Measurements from ENCODE around the gene XRN2. TPM values are rescaled to one million over a fixed set of nuclear protein-coding genes. Genes with fewer than 3 reads are reported as not detected.

XRN2 gene
- total and polyA plus RNA-seq, 2 of the 13 experiments (the other 11 are each of a cell fraction or from before 2014, with no cell fraction given): 90.3 to 171 TPM

DNA sequence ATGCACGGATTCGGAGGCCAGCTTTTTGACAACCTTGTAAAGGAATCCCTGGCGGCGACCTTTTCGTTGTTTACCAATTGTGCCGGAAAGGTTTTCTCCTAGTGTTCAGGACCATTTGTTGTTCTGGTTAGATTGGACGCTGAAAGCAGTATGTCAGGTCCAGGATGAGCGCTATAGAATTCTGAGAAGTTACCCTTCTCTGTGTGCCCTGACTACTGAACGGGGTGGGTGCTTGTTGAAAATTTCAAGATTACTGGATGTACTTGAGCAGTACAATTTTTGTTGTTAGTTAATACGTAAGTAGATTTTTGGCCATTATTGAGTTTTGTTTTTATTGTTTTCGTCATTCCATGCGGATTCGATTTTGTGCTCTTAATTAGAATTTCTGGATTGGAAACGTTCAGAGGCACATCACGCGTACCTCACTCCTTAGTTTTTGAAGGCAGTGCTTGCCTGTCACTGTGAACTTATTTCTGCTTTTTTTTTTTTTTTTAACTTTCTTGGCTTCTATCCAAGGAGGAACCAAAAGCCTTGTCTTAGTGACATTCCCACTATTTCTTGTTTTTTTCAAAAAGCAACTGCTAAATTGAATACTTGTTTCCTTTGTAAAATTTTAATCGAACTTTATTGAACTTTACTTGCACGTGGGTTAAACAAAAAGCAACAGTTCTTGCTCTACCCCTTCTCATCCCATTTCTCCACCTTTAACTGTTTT is 898 bp downstream of the XRN2 start (continued):
- TF ChIP-seq, protein P1, sequence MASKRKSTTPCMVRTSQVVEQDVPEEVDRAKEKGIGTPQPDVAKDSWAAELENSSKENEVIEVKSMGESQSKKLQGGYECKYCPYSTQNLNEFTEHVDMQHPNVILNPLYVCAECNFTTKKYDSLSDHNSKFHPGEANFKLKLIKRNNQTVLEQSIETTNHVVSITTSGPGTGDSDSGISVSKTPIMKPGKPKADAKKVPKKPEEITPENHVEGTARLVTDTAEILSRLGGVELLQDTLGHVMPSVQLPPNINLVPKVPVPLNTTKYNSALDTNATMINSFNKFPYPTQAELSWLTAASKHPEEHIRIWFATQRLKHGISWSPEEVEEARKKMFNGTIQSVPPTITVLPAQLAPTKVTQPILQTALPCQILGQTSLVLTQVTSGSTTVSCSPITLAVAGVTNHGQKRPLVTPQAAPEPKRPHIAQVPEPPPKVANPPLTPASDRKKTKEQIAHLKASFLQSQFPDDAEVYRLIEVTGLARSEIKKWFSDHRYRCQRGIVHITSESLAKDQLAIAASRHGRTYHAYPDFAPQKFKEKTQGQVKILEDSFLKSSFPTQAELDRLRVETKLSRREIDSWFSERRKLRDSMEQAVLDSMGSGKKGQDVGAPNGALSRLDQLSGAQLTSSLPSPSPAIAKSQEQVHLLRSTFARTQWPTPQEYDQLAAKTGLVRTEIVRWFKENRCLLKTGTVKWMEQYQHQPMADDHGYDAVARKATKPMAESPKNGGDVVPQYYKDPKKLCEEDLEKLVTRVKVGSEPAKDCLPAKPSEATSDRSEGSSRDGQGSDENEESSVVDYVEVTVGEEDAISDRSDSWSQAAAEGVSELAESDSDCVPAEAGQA (IDR thresholded peaks at IDR 0.05; ENCODE audit: low read depth): no peak; the same call in 1 of the 2 replicates
- TF ChIP-seq, protein P1 (CRISPR knock-in tag; IDR thresholded peaks at IDR 0.05; ENCODE audit: borderline replicate concordance): peak; percentile 10; the same call in 1 of the 2 replicates
- TF ChIP-seq, protein P2, sequence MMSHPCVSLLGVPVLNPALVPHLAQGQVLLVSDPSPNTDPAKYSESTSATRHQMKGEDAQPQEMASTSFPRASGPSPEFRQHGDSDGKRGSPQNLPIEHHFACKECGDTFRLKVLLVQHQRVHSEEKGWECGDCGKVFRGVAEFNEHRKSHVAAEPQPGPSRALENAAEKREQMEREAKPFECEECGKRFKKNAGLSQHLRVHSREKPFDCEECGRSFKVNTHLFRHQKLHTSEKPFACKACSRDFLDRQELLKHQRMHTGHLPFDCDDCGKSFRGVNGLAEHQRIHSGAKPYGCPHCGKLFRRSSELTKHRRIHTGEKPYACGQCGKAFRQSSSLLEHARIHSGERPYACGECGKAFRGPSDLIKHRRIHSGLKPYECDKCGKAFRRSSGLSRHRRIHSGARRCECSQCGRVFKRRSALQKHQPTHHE (CRISPR knock-in tag; IDR thresholded peaks at IDR 0.05; ENCODE audit: borderline replicate concordance): peak; percentile 10; the same call in 1 of the 2 replicates
- TF ChIP-seq, protein P3, sequence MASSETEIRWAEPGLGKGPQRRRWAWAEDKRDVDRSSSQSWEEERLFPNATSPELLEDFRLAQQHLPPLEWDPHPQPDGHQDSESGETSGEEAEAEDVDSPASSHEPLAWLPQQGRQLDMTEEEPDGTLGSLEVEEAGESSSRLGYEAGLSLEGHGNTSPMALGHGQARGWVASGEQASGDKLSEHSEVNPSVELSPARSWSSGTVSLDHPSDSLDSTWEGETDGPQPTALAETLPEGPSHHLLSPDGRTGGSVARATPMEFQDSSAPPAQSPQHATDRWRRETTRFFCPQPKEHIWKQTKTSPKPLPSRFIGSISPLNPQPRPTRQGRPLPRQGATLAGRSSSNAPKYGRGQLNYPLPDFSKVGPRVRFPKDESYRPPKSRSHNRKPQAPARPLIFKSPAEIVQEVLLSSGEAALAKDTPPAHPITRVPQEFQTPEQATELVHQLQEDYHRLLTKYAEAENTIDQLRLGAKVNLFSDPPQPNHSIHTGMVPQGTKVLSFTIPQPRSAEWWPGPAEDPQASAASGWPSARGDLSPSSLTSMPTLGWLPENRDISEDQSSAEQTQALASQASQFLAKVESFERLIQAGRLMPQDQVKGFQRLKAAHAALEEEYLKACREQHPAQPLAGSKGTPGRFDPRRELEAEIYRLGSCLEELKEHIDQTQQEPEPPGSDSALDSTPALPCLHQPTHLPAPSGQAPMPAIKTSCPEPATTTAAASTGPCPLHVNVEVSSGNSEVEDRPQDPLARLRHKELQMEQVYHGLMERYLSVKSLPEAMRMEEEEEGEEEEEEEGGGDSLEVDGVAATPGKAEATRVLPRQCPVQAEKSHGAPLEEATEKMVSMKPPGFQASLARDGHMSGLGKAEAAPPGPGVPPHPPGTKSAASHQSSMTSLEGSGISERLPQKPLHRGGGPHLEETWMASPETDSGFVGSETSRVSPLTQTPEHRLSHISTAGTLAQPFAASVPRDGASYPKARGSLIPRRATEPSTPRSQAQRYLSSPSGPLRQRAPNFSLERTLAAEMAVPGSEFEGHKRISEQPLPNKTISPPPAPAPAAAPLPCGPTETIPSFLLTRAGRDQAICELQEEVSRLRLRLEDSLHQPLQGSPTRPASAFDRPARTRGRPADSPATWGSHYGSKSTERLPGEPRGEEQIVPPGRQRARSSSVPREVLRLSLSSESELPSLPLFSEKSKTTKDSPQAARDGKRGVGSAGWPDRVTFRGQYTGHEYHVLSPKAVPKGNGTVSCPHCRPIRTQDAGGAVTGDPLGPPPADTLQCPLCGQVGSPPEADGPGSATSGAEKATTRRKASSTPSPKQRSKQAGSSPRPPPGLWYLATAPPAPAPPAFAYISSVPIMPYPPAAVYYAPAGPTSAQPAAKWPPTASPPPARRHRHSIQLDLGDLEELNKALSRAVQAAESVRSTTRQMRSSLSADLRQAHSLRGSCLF (CRISPR knock-in tag; IDR thresholded peaks at IDR 0.05; ENCODE audit: borderline replicate concordance): peak; percentile 91; the same call in 1 of the 2 replicates
- TF ChIP-seq, protein P4, sequence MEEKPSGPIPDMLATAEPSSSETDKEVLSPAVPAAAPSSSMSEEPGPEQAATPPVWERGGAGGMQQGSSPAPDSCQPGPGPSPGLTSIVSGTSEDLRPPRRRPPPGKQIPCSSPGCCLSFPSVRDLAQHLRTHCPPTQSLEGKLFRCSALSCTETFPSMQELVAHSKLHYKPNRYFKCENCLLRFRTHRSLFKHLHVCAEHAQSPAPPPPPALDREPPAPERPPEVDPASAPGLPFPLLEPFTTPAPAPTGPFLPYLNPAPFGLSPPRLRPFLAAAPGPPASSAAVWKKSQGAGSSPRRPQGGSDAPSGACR (CRISPR knock-in tag; IDR thresholded peaks at IDR 0.05): no peak
- TF ChIP-seq ZNF720 (CRISPR knock-in tag; IDR thresholded peaks at IDR 0.05) (no peak), ZNF205 (CRISPR knock-in tag; IDR thresholded peaks at IDR 0.05) (no peak; the same call in 1 of the 2 replicates), ZNF33A (CRISPR knock-in tag; IDR thresholded peaks at IDR 0.05; ENCODE audit: borderline replicate concordance) (peak; percentile 83; the same call in 1 of the 2 replicates), GATAD2A (CRISPR knock-in tag; IDR thresholded peaks at IDR 0.05) (peak; percentile 6; the same call in 1 of the 2 replicates), SNAPC2 (CRISPR knock-in tag; IDR thresholded peaks at IDR 0.05) (no peak)
- TF ChIP-seq, protein P5, sequence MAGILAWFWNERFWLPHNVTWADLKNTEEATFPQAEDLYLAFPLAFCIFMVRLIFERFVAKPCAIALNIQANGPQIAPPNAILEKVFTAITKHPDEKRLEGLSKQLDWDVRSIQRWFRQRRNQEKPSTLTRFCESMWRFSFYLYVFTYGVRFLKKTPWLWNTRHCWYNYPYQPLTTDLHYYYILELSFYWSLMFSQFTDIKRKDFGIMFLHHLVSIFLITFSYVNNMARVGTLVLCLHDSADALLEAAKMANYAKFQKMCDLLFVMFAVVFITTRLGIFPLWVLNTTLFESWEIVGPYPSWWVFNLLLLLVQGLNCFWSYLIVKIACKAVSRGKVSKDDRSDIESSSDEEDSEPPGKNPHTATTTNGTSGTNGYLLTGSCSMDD (CRISPR knock-in tag; IDR thresholded peaks at IDR 0.05): no peak
- TF ChIP-seq, protein P6, sequence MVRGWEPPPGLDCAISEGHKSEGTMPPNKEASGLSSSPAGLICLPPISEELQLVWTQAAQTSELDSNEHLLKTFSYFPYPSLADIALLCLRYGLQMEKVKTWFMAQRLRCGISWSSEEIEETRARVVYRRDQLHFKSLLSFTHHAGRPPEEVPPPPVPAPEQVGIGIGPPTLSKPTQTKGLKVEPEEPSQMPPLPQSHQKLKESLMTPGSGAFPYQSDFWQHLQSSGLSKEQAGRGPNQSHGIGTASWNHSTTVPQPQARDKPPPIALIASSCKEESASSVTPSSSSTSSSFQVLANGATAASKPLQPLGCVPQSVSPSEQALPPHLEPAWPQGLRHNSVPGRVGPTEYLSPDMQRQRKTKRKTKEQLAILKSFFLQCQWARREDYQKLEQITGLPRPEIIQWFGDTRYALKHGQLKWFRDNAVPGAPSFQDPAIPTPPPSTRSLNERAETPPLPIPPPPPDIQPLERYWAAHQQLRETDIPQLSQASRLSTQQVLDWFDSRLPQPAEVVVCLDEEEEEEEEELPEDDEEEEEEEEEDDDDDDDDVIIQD (CRISPR knock-in tag; IDR thresholded peaks at IDR 0.05; ENCODE audit: low read depth): 0 out of 2 replicates have a peak, but pooled peaks have one; percentile 4

All from HepG2 (cell line).